Measurements from ENCODE around the gene SLC12A4.

DNA sequence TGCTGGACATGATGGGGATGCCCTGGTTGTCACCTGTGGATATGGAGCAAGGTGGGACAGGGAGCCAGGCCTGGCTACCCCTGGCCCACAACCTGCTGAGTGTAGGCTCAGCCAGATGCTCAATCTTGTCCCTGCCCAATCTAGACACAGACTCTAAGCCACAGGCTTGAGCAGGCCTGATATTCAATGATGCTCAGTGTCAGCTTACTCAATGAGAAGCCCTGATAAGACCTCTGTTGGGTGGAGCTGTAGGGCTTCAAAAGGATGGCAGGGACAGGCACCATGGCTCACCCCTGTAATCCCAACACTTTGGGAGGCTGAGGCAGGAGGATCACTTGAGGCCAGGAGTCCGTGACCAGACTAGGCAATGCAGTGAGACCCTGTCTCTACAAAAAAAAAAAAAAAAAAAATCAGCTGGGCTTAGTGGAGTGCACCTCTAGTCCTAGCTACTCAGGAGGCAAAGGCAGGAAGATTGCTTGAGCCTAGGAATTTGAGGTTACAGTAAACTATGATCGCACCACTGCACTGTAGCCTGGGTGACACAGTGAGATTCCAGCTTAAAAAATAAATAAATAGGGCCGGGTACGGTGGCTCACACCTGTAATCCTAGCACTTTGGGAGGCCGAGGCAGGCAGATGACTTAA is 27.9 kb downstream of the SLC12A4 start:
- TF ChIP-seq, protein P1, sequence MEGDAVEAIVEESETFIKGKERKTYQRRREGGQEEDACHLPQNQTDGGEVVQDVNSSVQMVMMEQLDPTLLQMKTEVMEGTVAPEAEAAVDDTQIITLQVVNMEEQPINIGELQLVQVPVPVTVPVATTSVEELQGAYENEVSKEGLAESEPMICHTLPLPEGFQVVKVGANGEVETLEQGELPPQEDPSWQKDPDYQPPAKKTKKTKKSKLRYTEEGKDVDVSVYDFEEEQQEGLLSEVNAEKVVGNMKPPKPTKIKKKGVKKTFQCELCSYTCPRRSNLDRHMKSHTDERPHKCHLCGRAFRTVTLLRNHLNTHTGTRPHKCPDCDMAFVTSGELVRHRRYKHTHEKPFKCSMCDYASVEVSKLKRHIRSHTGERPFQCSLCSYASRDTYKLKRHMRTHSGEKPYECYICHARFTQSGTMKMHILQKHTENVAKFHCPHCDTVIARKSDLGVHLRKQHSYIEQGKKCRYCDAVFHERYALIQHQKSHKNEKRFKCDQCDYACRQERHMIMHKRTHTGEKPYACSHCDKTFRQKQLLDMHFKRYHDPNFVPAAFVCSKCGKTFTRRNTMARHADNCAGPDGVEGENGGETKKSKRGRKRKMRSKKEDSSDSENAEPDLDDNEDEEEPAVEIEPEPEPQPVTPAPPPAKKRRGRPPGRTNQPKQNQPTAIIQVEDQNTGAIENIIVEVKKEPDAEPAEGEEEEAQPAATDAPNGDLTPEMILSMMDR (IDR thresholded peaks at IDR 0.05), result no peak
- TF ChIP-seq POLR2A (IDR thresholded peaks at IDR 0.05), result no peak

Data from uterus (tissue), 2 donors.